ENCODE measurements around the gene EMC1.

GRCh38 chr1:19287436-19288185 lies 36.3 kb upstream of the EMC1 start:
- TF ChIP-seq EZH2 (IDR thresholded peaks at IDR 0.05) (no peak), POLR2AphosphoS5 (IDR thresholded peaks at IDR 0.05; ENCODE audit: borderline replicate concordance, low read depth, low read length) (no peak)
